DOHH2 (cell line): ENCODE data around the gene BTBD7.

ENCODE experiments used
- H3F3A ChIP-seq: fragments of 200-600 bp; sonication (generic), shearing (Covaris generic); 2 replicates; pipeline ENCODE4 v1.6.0; 2016; ENCODE audit warnings: antibody characterized with exemption, mild to moderate bottlenecking; ENCODE audit not compliant: control insufficient read depth, insufficient read depth
- H3K27ac ChIP-seq: fragments of 200-600 bp; sonication (generic); 2 replicates; pipeline ENCODE4 v1.5.1; 2014; ENCODE audit warnings: low read depth, mild to moderate bottlenecking, low read length, moderate library complexity
- H3K27me3 ChIP-seq: fragments of 200-600 bp; sonication (generic); 2 replicates; pipeline ENCODE4 v1.6.1; 2014; ENCODE audit warnings: mild to moderate bottlenecking, low read length, mixed read lengths; ENCODE audit not compliant: control insufficient read depth
- H3K36me3 ChIP-seq: fragments of 200-600 bp; sonication (generic); 2 replicates; pipeline ENCODE4 v1.6.1; 2014; ENCODE audit warnings: mild to moderate bottlenecking, low read length, moderate library complexity, mixed read lengths; ENCODE audit not compliant: control insufficient read depth
- H3K4me1 ChIP-seq: fragments of 200-600 bp; sonication (generic); 2 replicates; pipeline ENCODE4 v1.6.1; 2014; ENCODE audit warnings: mild to moderate bottlenecking, low read length, mixed read lengths; ENCODE audit not compliant: control insufficient read depth
- H3K4me2 ChIP-seq: fragments of 200-600 bp; sonication (generic); 2 replicates; pipeline ENCODE4 v1.6.0; 2014; ENCODE audit warnings: mild to moderate bottlenecking, low read length, moderate library complexity
- H3K4me3 ChIP-seq: fragments of 200-600 bp; sonication (generic); 2 replicates; pipeline ENCODE4 v1.5.1; 2014; ENCODE audit warnings: mild to moderate bottlenecking, low read length, mixed read lengths
- H3K79me2 ChIP-seq: fragments of 200-600 bp; sonication (generic); 2 replicates; pipeline ENCODE4 v1.6.1; 2014; ENCODE audit warnings: mild to moderate bottlenecking, low read length, mixed read lengths; ENCODE audit not compliant: control insufficient read depth
- H3K9me2 ChIP-seq: fragments of 200-600 bp; sonication (generic); replicated peaks from 2 replicates; pipeline ENCODE4 v1.6.1; 2014; ENCODE audit warnings: mild to moderate bottlenecking, low read length, mixed read lengths; ENCODE audit not compliant: control insufficient read depth
- H3K9me3 ChIP-seq: fragments of 200-600 bp; sonication (generic); 2 replicates; pipeline ENCODE4 v1.6.1; 2014; ENCODE audit warnings: antibody characterized with exemption, low read length, mixed read lengths; ENCODE audit not compliant: control insufficient read depth, insufficient read depth
- H4K20me1 ChIP-seq: fragments of 200-600 bp; sonication (generic); 2 replicates; pipeline ENCODE4 v1.6.0; 2014; ENCODE audit warnings: low read depth, mild to moderate bottlenecking, antibody characterized with exemption, low read length, moderate library complexity; ENCODE audit not compliant: control insufficient read depth, insufficient read depth
- EZH2phosphoT487 ChIP-seq: fragments of 200-600 bp; sonication (generic); IDR thresholded peaks from 2 replicates; pipeline ENCODE4 v1.6.1; 2017; ENCODE audit warnings: borderline replicate concordance, mild to moderate bottlenecking, antibody characterized with exemption, low read length, moderate library complexity, mixed read lengths
- TF ChIP-seq, protein P1 (sequence below): fragments of 200-600 bp; sonication (generic); IDR thresholded peaks from one replicate; pipeline ENCODE4 v1.5.1; 2014; ENCODE audit warnings: antibody characterized with exemption, mild to moderate bottlenecking, low read depth, low read length; ENCODE audit not compliant: poor library complexity, severe bottlenecking

Gene BTBD7

DNA sequence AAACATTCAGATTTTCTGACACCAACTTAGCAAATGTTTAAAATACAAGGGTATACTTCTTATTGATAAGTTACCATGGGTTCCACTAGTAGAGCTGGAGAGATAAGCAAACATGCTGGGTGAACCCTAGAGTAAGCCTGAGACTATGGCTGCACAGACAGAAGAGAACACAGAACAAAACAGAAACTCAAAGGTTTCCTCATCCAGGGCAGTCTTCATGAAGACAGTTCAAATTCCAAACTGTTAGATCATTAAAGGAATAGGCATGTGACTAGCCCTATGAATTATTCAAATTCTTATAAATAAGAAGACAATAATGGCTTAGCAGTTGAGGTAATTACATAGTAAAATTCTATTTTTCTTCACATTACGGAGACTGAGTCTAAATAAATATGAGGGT, 28.1 kb downstream of the BTBD7 start:
- peaks cover 65% of the 10 kb centered on the region for H3K79me2 ChIP-seq
- H3K4me1 ChIP-seq, result peaks cover 6% of the 10 kb centered on the region
- TF ChIP-seq, protein P1, sequence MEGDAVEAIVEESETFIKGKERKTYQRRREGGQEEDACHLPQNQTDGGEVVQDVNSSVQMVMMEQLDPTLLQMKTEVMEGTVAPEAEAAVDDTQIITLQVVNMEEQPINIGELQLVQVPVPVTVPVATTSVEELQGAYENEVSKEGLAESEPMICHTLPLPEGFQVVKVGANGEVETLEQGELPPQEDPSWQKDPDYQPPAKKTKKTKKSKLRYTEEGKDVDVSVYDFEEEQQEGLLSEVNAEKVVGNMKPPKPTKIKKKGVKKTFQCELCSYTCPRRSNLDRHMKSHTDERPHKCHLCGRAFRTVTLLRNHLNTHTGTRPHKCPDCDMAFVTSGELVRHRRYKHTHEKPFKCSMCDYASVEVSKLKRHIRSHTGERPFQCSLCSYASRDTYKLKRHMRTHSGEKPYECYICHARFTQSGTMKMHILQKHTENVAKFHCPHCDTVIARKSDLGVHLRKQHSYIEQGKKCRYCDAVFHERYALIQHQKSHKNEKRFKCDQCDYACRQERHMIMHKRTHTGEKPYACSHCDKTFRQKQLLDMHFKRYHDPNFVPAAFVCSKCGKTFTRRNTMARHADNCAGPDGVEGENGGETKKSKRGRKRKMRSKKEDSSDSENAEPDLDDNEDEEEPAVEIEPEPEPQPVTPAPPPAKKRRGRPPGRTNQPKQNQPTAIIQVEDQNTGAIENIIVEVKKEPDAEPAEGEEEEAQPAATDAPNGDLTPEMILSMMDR, result no peak
- TF ChIP-seq EZH2phosphoT487, result no peak
- no peaks in the 10 kb centered on the region for H3K36me3 ChIP-seq
- H3K9me2 ChIP-seq, result no peaks in the 10 kb centered on the region
- no peak overlapping the region for H3K4me3 ChIP-seq
- H4K20me1 ChIP-seq, result peaks cover 4% of the 10 kb centered on the region; the same call in 1 of the 2 replicates
- H3K27me3 ChIP-seq, result no peaks in the 10 kb centered on the region
- H3K27ac ChIP-seq, result no peak overlapping the region
- no peaks in the 10 kb centered on the region for H3K9me3 ChIP-seq
- no peaks in the 10 kb centered on the region for H3F3A ChIP-seq
- no peak overlapping the region for H3K4me2 ChIP-seq

GRCh38 chr14:93303659-93304058, 29.2 kb downstream of the BTBD7 start:
- H4K20me1 ChIP-seq, result peaks cover 4% of the 10 kb centered on the region; the same call in 1 of the 2 replicates
- no peaks in the 10 kb centered on the region for H3K9me3 ChIP-seq
- H3K27ac ChIP-seq, result no peak overlapping the region
- H3K79me2 ChIP-seq, result peaks cover 66% of the 10 kb centered on the region
- H3K9me2 ChIP-seq, result no peaks in the 10 kb centered on the region
- peaks cover 6% of the 10 kb centered on the region for H3K4me1 ChIP-seq
- H3K27me3 ChIP-seq, result no peaks in the 10 kb centered on the region
- H3K36me3 ChIP-seq, result no peaks in the 10 kb centered on the region
- no peak overlapping the region for H3K4me3 ChIP-seq
- no peaks in the 10 kb centered on the region for H3F3A ChIP-seq
- TF ChIP-seq, protein P1, result no peak
- TF ChIP-seq EZH2phosphoT487, result no peak
- no peak overlapping the region for H3K4me2 ChIP-seq

GRCh38 chr14:93302688-93303581, 29.9 kb downstream of the BTBD7 start:
- Histone ChIP-seq H3K36me3 (no peaks in the 10 kb centered on the region), H3K27ac (no peak overlapping the region)

More at GRCh38 chr14:93302688-93303581, 29.9 kb downstream of the BTBD7 start:
- H3K4me2 ChIP-seq, result no peak overlapping the region
- no peaks in the 10 kb centered on the region for H3F3A ChIP-seq
- peaks cover 6% of the 10 kb centered on the region for H3K4me1 ChIP-seq
- H3K79me2 ChIP-seq, result peaks cover 62% of the 10 kb centered on the region
- no peaks in the 10 kb centered on the region for H3K9me3 ChIP-seq
- H4K20me1 ChIP-seq, result peaks cover 4% of the 10 kb centered on the region; the same call in 1 of the 2 replicates
- H3K27me3 ChIP-seq, result no peaks in the 10 kb centered on the region
- no peak overlapping the region for H3K4me3 ChIP-seq
- TF ChIP-seq, protein P1, result no peak
- no peak for TF ChIP-seq EZH2phosphoT487
- no peaks in the 10 kb centered on the region for H3K9me2 ChIP-seq
